Heart right ventricle (tissue), 16 donors: ENCODE data around the gene FCER1G. TPM values are rescaled to one million over a fixed set of nuclear protein-coding genes. Genes with fewer than 3 reads are reported as not detected.
A peak's percentile ranks its signal among the peaks of the same experiment; 100 is the strongest.
"Not testable (repeated sequence)": the region's sequence is repeated elsewhere in the genome, so short reads cannot be mapped to it uniquely, and the experiment has no call there.

ENCODE experiments used
- ATAC-seq, 8 donors: fragments of 200-7000 bp; cut with Tn5 transposase; one replicate each; pipeline ENCODE4 v1.9.1; 2020; ENCODE audit warnings: mild to moderate bottlenecking in 8 of 8, moderate library complexity in 8 of 8, moderate number of reproducible peaks in 1 of 8
- DNase-seq, 2 donors: peaks; one replicate each; pipeline ENCODE4 v3.0.0-alpha.2; 2020
- H3K27ac ChIP-seq, 10 donors: fragments of 200-600 bp; sonication (generic) in 2 of 10; one replicate each; pipeline versions ENCODE4 v1.5.0 to v1.8.0; 2020 to 2022; ENCODE audit warnings: mild to moderate bottlenecking in 3 of 10
- H3K27me3 ChIP-seq, 7 donors: fragments of 200-600 bp; one replicate each; pipeline ENCODE4 v1.8.0; 2021 to 2022; ENCODE audit warnings: mild to moderate bottlenecking in 2 of 7
- H3K36me3 ChIP-seq, 9 donors: fragments of 200-600 bp; sonication (generic) in 1 of 9; one replicate each; pipeline versions ENCODE4 v1.5.0 to v1.8.0; 2020 to 2022; ENCODE audit warnings: mild to moderate bottlenecking in 2 of 9
- H3K4me1 ChIP-seq, 9 donors: fragments of 200-600 bp; sonication (generic) in 1 of 9; one replicate each; pipeline versions ENCODE4 v1.5.0 to v1.8.0; 2020 to 2022; ENCODE audit warnings: mild to moderate bottlenecking in 4 of 9
- H3K4me3 ChIP-seq, 10 donors: fragments of 200-600 bp; sonication (generic) in 2 of 10; one replicate each; pipeline versions ENCODE4 v1.5.0 to v1.8.0; 2020 to 2022; ENCODE audit warnings: mild to moderate bottlenecking in 7 of 10, moderate library complexity in 2 of 10
- H3K9me3 ChIP-seq, 11 donors: fragments of 200-600 bp in 10 of 11; sonication (generic) in 2 of 11; one replicate each; pipeline versions ENCODE4 v1.5.0 to v1.8.0; 2013 to 2022; ENCODE audit warnings: mild to moderate bottlenecking in 2 of 11, control low read depth in 1 of 11, moderate library complexity in 1 of 11
- WGBS, 2 donors: extraction: QIAGEN DNeasy Blood & Tissue Kit; methylation state at CpG; one replicate each; pipeline ENCODE4 v1.1.7; 2013; ENCODE audit warnings: inconsistent platforms in 1 of 2; 5-methylcytosine and 5-hydroxymethylcytosine counted together
- intact Hi-C, 10 donors: fragments of 100-400 bp; cut with DNase I; formaldehyde crosslinking; loops; one replicate each; pipeline versions ENCODE4 v1.11.1 to v1.14.2; 2022
- polyA plus RNA-seq, 2 donors: library from polyadenylated mRNA; stranded (reverse); fragments of 200-250 nt; gene quantifications; one replicate each; pipeline ENCODE4 v1.2.3, GENCODE V29; 2013
- total RNA-seq, 10 donors: library from RNA; stranded (reverse); fragmentation: NEBNext Ultra II Directional in 3 of 10; extraction: Animal tissue kit (Norgen Biotek cat#: 25700) in 3 of 10; gene quantifications; one replicate each; pipeline versions ENCODE4 v1.2.1 to v1.2.4, GENCODE V29; 2021 to 2023
- TF ChIP-seq, protein P1 (sequence below), 9 donors: fragments of 200-600 bp; sonication (generic) in 2 of 9; IDR thresholded peaks; one replicate each; pipeline versions ENCODE4 v1.5.0 to v1.8.0; 2021 to 2022; ENCODE audit warnings: antibody characterized with exemption in 9 of 9, mild to moderate bottlenecking in 5 of 9, moderate library complexity in 1 of 9
- donor health status: Arrhythmogenic right ventricular cardiomyopathy.
- donor health status: ischemic (EF 13 %, LVEDD 7.1; RV severe dilation, severe dysfunction).
- donor health status: healthy with polysubstance abuse.
- donor health status: DM: no; HTN: yes; CAD: no.
- donor health status: DM: no; HTN: no; CAD: no.
- donor health status: ischemic (EF 25% LVEDD 6.9; RV normal size, moderate dysfunction).
- donor health status: ischemic (EF 25% LVEDD 5.7; RV mildly dilated, moderate dysfunction).
- donor health status: healthy.
- donor health status: DM: yes; HTN: yes; CAD: no.
- donor health status: Ischemic cardiomyopathy.
- donor health status: ischemic (EF 35%, LVEDD 5.7; RV mildly dilated, moderate dysfunction).
- donor health status: nonischemic (EF 11% LVEDD 7.7; RV severe dilation, severe dysfunction).
- donor health status: DM: yes; HTN: yes; CAD: no.
- donor health status: PGD.
- donor health status: ischemic (EF 29% LVEDD 5.4; RV normal size, mild dysfunction).
- donor health status: nonischemic (EF 23%, LVEDD 6.1; RV moderate dilation, normal function).

FCER1G gene
- total and polyA plus RNA-seq, 12 donors = 2.0 to 65.8 (median 11.5) TPM

DNA sequence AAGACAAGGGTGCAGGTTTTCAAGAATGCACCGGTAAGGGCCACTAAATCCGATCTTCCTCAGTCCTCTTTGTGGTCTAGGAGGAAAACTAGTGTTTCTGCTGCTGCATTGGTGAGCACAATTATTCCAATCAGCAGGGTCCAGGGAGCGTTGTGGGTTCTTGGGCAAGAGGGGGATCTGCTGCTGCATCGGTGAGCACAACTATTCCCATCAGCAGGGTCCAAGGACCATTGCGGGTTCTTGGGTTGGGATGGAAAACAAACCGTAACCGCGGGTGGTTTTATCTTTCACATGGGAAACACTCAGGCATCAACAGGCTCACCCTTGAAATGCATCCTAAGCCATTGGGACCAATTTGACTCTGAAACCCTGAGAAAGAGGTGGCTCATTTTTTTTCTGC is 36.5 kb downstream of the FCER1G start:
- intact Hi-C loops = no loop called here
- Histone ChIP-seq H3K4me3 (no peak overlapping the region), H3K36me3 (no peaks in the 10 kb centered on the region), H3K27me3 (peaks cover 0 to under 1% (median 0%) of the 10 kb centered on the region in 7 donors), H3K4me1 (no peaks in the 10 kb centered on the region), H3K9me3 (peaks cover 0 to 22% (median 5%) of the 10 kb centered on the region in 11 donors), H3K27ac (no peak overlapping the region)
- DNase-seq = no peak
- TF ChIP-seq, protein P1, sequence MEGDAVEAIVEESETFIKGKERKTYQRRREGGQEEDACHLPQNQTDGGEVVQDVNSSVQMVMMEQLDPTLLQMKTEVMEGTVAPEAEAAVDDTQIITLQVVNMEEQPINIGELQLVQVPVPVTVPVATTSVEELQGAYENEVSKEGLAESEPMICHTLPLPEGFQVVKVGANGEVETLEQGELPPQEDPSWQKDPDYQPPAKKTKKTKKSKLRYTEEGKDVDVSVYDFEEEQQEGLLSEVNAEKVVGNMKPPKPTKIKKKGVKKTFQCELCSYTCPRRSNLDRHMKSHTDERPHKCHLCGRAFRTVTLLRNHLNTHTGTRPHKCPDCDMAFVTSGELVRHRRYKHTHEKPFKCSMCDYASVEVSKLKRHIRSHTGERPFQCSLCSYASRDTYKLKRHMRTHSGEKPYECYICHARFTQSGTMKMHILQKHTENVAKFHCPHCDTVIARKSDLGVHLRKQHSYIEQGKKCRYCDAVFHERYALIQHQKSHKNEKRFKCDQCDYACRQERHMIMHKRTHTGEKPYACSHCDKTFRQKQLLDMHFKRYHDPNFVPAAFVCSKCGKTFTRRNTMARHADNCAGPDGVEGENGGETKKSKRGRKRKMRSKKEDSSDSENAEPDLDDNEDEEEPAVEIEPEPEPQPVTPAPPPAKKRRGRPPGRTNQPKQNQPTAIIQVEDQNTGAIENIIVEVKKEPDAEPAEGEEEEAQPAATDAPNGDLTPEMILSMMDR (IDR thresholded peaks at IDR 0.05) = no peak
- 95 to 96% methylated on average over 8 of the region's 8 CpGs for WGBS, 2 donors
- no peak for ATAC-seq

DNA sequence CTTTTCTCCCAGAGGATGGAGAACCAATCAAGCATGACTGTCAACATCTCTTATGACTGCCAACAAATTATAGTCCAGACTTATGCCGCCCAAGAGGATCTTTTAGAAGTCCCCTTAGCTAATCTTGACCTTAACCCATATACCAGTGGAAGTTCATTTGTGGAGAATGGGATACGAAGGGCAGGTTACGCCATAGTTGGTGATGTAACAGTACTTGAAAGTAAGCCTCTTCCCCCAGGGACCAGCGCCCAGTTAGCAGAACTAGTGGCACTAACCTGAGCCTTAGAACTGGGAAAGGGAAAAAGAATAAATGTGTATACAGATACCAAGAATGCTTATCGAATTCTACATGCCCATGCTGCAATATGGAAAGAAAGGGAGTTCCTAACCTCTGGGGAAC is 40.2 kb downstream of the FCER1G start:
- H3K9me3 ChIP-seq = peaks cover 0 to 31% (median 13%) of the 10 kb centered on the region in 11 donors

DNA sequence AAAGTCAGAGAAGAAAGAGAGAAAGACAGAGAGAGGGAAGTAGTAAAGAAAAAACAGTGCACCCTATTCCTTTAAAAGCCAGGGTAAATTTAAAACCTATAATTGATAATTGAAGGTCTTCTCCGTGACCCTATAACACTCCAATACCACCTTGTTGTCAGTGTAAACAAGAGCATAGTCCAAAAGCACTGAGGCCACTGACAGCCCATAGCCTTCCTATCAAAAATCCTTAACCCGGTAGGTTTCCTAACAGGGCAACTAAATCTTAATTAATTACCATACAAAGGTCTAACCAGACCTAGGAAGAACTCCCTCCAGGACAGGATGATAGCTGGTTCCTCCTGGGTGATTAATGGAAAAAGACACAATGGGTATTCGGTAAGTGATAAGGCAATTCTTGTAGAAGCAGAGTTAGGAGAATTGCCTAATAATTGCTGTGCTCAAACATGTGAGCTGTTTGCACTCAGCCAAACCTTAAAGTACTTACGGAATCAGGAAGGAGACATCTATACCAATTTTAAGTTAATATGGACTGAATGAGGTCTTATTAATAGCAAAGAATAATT is 40.9 kb downstream of the FCER1G start:
- H3K27ac ChIP-seq, H3K36me3 ChIP-seq, intact Hi-C loops, DNase-seq, H3K4me3 ChIP-seq, ATAC-seq: not testable (repeated sequence)
- Histone ChIP-seq H3K9me3 (peaks cover 0 to 23% (median 12%) of the 10 kb centered on the region in 11 donors), H3K4me1 (peaks cover 0 to 12% (median 8%) of the 10 kb centered on the region in 9 donors), H3K27me3 (peaks cover 0 to 45% (median 43%) of the 10 kb centered on the region in 7 donors)
- 81 to 83% methylated on average over 4 of the region's 4 CpGs for WGBS, 2 donors

More for the DNA sequence above, 40.2 kb downstream of the FCER1G start:
- Histone ChIP-seq H3K4me1 (peaks cover 0 to 12% (median 8%) of the 10 kb centered on the region in 9 donors), H3K27me3 (peaks cover 0 to 38% (median 35%) of the 10 kb centered on the region in 7 donors)
- H3K4me3 ChIP-seq, ATAC-seq, intact Hi-C loops, H3K27ac ChIP-seq, DNase-seq, H3K36me3 ChIP-seq: not testable (repeated sequence)
- 81 to 83% methylated on average over 5 of the region's 5 CpGs for WGBS, 2 donors

DNA sequence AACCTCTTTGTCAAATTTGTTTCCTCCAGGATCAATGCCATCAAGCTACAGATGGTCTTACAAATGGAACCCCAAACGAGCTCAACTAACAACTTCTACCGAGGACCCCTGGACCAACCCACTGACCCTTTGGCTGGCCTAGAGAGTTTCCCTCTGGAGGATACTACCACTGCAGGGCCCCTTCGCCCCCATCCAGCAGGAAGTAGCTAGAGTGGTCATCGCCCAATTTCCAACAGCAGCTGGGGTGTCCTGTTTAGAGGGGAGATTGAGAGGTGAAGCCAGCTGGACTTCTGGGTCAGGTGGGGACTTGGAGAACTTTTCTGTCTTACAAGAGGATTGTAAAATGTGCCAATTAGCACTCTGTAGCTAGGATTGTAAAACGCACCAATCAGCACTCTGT is 42.0 kb downstream of the FCER1G start:
- 94 to 96% methylated on average over 5 of the region's 5 CpGs for WGBS, 2 donors
- H3K4me3 ChIP-seq, H3K27ac ChIP-seq, ATAC-seq, intact Hi-C loops, H3K36me3 ChIP-seq, DNase-seq: not testable (repeated sequence)
- Histone ChIP-seq H3K4me1 (peaks cover 0 to 12% (median 8%) of the 10 kb centered on the region in 9 donors), H3K9me3 (peaks cover 0 to 19% (median 12%) of the 10 kb centered on the region in 11 donors), H3K27me3 (peaks cover 0 to 55% (median 47%) of the 10 kb centered on the region in 7 donors)

DNA sequence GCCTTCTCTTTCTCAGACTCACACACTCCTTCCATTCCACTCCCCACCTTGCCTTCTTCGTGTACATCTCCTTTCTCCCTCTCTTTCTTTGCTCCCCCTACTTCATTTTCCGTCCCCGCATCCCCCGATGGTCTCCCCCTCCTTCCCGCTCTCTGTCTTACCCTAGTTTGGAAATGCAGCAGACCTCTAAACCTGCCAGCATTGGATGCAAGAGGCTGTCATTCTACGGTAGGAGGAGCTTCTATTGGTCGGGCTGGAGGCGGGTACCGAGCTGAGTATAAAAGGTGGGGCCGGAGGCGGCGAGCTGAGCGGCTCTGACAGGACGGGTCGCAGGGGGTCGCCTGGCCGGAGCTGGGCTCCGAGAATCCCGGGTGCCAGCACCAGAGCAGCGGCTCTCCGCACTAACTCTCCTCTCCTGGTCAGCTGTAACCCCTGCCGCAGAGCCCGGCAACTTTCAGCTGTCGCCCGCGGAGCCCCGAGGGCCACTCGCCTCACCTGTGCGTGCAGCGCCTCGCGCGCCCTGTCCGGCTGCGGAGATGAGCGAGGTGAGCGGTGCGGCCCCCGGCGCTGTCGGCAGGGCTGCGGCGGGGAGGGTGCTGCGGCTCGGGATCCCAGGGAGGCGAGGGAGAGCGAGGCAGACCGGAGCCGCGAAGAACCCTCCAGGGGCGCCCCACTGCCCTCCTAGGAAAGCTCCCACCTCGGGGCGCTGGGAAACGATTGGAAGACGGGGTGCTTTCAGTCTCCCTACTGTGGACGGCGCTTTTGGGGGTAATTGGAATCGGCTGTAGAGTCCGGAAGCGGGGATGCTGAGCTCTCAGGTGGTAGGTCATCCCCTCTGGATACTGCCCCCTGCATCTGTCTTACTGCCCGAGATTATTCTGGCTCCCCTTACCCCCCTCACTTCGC is 43.6 kb downstream of the FCER1G start, which contains the start of gene PCP4L1:
TSS of gene PCP4L1 (plus strand) at position 307 of the 906 bp plus-strand sequence. CDS start at position 537, 230 bp downstream.
- DNase-seq = peak; percentile 25 to 41

More for the DNA sequence above, 43.6 kb downstream of the FCER1G start, which contains the start of gene PCP4L1:
- Histone ChIP-seq H3K27me3 (peaks cover 0 to 55% (median 47%) of the 10 kb centered on the region in 7 donors), H3K27ac (no peak within 1 kb of the TSS), H3K9me3 (peaks cover 0 to 19% (median 12%) of the 10 kb centered on the region in 11 donors), H3K4me3 (peak within 1 kb of the TSS; percentile 4 to 58 (median 50)), H3K36me3 (no peaks in the 10 kb centered on the region), H3K4me1 (peaks cover 0 to 12% (median 8%) of the 10 kb centered on the region in 9 donors)
- TF ChIP-seq, protein P1 (IDR thresholded peaks at IDR 0.05) = no peak
- WGBS, 2 donors = 2 to 4% methylated on average over 61 to 62 of the region's 62 CpGs
- intact Hi-C loops = no loop called here
- peak; percentile 69 to 88 (median 80) for ATAC-seq
